Measurements from ENCODE around the gene SPRY4.
A peak's percentile ranks its signal among the peaks of the same experiment; 100 is the strongest.
"Not testable (repeated sequence)": the region's sequence is repeated elsewhere in the genome, so short reads cannot be mapped to it uniquely, and the experiment has no call there.

SPRY4 gene

DNA sequence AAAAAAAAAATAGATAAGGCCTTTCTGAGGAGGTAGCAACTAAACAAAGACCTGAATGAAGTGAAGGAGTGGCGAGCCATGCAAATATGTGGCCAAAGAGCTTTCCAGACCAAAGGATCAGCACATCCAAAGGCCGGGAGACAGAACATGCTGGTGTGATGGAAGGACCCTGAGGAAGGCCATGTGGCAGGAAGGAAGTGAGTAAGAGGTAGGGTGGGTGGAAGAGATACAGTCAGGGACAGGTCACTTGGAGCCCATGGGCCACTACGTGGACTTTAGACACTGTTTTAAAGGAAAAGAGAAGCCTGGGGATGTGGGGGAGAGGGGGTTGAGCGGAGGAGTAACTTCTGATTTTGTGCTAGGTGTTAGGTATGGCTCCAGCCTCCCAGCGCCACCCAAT, 31.3 kb downstream of the SPRY4 start:
- DNase-seq (ENCODE audit: low spot score): no peak

DNA sequence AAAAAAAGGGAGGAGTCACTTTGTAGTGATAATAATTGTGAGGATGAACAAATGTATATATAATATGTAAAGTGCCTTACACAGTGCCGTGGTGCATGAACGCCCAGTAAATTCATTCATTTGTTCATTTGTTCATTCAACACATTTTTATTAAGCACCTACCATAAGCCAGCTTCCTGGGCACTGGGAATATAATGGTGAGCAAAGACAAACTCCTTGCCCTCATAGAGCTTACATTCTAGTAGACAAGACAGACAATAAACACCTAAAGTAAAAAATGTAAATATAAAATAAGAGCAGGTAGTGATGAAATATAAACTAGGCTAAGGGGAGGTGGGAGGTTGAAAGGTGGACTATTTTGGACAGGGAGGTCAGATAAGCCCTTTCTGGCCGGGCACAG, 32.0 kb downstream of the SPRY4 start:
- no peak for DNase-seq (ENCODE audit: low spot score)

GRCh38 chr5:142292249-142292648, 32.6 kb downstream of the SPRY4 start:
- DNase-seq (ENCODE audit: low spot score): no peak

GRCh38 chr5:142290577-142291299, 34.1 kb downstream of the SPRY4 start:
- DNase-seq (ENCODE audit: low spot score): peak; percentile 32

- no peak for DNase-seq (ENCODE audit: low spot score)
These were observed 34.9 kb downstream of the SPRY4 start for GRCh38 chr5:142289708-142290576.

- DNase-seq (ENCODE audit: low spot score): no peak
These were observed 36.9 kb downstream of the SPRY4 start for GRCh38 chr5:142287973-142288313.

GRCh38 chr5:142287096-142287972, 37.5 kb downstream of the SPRY4 start:
- DNase-seq (ENCODE audit: low spot score): no peak

GRCh38 chr5:142286111-142286510, 38.7 kb downstream of the SPRY4 start:
- no peak for DNase-seq (ENCODE audit: low spot score)

DNA sequence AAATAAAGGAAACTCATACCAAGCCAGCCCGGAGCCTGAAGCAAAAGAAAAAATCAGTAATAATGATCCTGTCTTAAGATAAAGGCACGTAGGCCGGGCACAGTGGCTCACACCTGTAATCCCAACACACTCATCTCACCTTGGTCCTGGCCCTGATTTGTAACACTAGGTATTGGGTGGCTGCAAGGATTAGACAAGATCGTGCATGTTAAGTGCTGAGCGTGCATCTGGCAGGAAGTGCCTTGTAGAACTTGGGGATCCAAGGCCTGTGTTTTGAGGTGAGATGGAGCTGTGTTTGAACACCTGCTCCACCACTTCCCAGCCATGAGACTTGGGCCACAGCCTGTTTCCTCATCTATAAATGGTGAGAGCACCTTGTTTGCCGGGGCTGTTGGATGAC, 41.5 kb downstream of the SPRY4 start:
- DNase-seq (ENCODE audit: low spot score): no peak

DNA sequence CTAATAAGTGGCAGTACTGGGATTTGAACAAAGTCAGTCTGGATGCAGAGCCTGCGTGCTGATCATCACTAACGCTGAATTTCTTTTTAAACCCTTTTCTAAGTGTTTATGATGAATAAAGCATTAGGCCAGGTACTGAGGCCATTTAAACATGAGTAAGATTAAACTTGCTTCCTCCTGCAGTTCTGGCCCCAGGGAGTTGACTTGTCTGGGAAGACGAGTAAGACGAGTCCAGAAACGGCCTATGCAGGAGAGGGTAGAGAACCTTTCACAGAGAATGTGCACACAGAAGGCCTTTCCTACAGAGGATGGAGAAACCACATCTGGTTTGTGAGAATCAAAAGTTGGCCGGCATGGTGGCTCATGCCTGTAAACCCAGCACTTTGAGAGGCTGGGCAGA, 42.9 kb downstream of the SPRY4 start:
- DNase-seq (ENCODE audit: low spot score): no peak

DNA sequence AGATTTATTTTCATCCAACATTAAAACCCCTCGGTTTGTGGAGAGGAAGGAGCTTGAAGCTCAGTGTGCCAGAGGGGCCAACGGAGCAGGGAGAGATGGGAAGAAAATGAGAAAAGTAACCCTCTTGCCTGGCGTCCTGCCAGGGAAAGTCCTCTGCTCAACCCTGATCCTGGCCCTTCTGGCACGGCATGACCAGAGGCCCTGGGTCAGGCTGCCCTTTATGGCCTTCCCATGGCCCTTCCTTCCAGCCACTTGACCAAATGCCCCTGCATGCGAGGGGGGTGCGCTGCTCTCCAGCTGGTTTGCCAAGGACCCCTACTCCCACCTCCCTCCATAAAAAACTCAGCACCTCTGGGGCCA, 43.8 kb downstream of the SPRY4 start:
- no peak for DNase-seq (ENCODE audit: low spot score)

- DNase-seq (ENCODE audit: low spot score): no peak
These were observed 44.5 kb downstream of the SPRY4 start for GRCh38 chr5:142280066-142281007.

- no peak for DNase-seq (ENCODE audit: low spot score)
These were observed 46.2 kb downstream of the SPRY4 start for GRCh38 chr5:142278627-142279026.

- DNase-seq (ENCODE audit: low spot score): no peak
These were observed 47.0 kb downstream of the SPRY4 start for GRCh38 chr5:142277796-142278195.

DNA sequence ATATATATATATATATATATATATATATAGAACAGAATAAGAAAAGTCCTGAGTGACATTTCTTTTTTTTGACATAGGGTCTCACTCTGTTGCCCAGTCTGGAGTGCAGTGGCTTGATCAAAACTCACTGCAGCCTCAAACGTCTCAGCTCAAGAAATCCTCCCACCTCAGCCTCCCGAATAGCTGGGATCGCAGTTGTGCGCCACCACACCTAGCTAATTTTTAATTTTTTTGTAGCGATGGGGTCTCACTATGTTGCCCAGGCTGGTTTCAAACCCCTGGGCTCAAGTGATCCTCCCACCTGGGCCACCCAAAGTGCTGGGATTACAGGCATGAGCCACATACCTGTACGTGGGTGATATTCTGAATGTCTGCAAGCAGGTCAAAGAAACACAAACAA, 48.3 kb downstream of the SPRY4 start:
- DNase-seq (ENCODE audit: low spot score): no peak

- DNase-seq (ENCODE audit: low spot score): peak; percentile 46
These were observed 49.3 kb downstream of the SPRY4 start for GRCh38 chr5:142275496-142275895.

DNA sequence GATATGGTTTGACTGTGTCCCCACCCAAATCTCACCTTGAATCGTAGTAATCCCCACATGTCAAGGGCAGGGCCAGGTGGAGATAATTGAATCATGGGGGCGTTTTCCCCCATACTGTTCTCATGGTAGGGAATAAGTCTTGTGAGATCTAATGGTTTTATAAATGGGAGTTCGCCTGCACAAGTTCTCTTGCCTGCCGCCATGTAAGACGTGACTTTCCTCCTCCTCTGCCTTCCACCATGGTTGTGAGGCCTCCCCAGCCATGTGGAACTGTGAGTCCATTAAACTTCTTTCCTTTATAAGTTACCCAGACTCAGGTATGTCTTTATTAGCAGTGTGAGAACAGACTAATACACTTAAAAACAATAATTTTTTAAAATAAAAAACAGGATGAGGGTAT, 52.2 kb downstream of the SPRY4 start:
- DNase-seq (ENCODE audit: low spot score): not testable (repeated sequence)

GRCh38 chr5:142264084-142264483, 60.7 kb downstream of the SPRY4 start:
- DNase-seq (ENCODE audit: low spot score): not testable (repeated sequence)

DNA sequence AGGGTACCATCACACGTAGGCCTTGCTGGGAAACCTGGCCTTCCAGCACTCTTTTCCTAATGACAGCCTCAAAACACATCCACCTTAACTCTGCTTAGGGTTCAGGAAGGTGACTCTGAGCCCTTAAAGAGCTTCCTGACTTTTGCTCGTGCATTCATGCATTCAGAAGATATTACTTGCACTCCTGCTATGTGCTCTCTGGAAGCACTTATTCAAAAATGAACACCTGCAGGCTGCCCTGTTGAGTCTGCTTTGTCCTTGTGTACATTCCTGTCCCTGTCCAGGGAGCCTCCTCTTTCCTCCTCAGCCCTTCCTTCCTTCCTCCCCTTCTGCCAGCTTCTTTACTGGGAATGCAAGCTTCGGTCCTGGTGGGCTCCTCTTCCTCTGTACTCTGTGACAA, 61.5 kb downstream of the SPRY4 start:
- DNase-seq (ENCODE audit: low spot score): no peak

- DNase-seq (ENCODE audit: low spot score): no peak
These were observed 62.1 kb downstream of the SPRY4 start for GRCh38 chr5:142262683-142263082.

Data from LoVo (cell line).